ENCODE data around the gene CACNA1C.
A peak's percentile ranks its signal among the peaks of the same experiment; 100 is the strongest.

CACNA1C gene

GRCh38 chr12:2347844-2348481 is 295.2 kb downstream of the CACNA1C start:
- DNase-seq = peak in 17 of 42 donors; percentile 24 to 75 (median 51)
- intact Hi-C loops (cut with DNase I) = no loop called here

- DNase-seq = peak in 1 of 42 donors; percentile 28
- intact Hi-C loops (cut with DNase I) = no loop called here
Observed at GRCh38 chr12:2348482-2348852, 295.7 kb downstream of the CACNA1C start.

- no peak for DNase-seq
Observed at GRCh38 chr12:2351161-2351560, 298.4 kb downstream of the CACNA1C start.

GRCh38 chr12:2352203-2352602 is 299.4 kb downstream of the CACNA1C start:
- intact Hi-C loops (cut with DNase I) = no loop called here
- peak in 4 of 42 donors; percentile 11 to 52 (median 39) for DNase-seq

More at GRCh38 chr12:2351161-2351560, 298.4 kb downstream of the CACNA1C start:
- intact Hi-C loops (cut with DNase I) = no loop called here

GRCh38 chr12:2353281-2353680 is 300.5 kb downstream of the CACNA1C start:
- intact Hi-C loops (cut with DNase I) = no loop called here
- DNase-seq = peak in 1 of 42 donors; percentile 19

- DNase-seq = no peak
- intact Hi-C loops (cut with DNase I) = no loop called here
Observed at GRCh38 chr12:2353691-2354090, 300.9 kb downstream of the CACNA1C start.

- DNase-seq = peak in 3 of 42 donors; percentile 2 to 28 (median 7)
- intact Hi-C loops (cut with DNase I) = no loop called here
Observed at GRCh38 chr12:2354151-2354991, 301.6 kb downstream of the CACNA1C start.

- intact Hi-C loops (cut with DNase I) = no loop called here
- DNase-seq = peak in 1 of 42 donors; percentile 4
Observed at GRCh38 chr12:2355198-2355597, 302.4 kb downstream of the CACNA1C start.

GRCh38 chr12:2355604-2356003 is 302.8 kb downstream of the CACNA1C start:
- intact Hi-C loops (cut with DNase I) = no loop called here
- DNase-seq = peak in 1 of 42 donors; percentile 23

- DNase-seq = peak in 1 of 42 donors; percentile 7
- intact Hi-C loops (cut with DNase I) = no loop called here
Observed at GRCh38 chr12:2356601-2357125, 303.9 kb downstream of the CACNA1C start.

- DNase-seq = peak in 9 of 42 donors; percentile 25 to 60 (median 40)
- intact Hi-C loops (cut with DNase I) = no loop called here
Observed at GRCh38 chr12:2358986-2359658, 306.3 kb downstream of the CACNA1C start.

GRCh38 chr12:2359725-2360629 is 307.2 kb downstream of the CACNA1C start:
- peak in 9 of 42 donors; percentile 4 to 63 (median 33) for DNase-seq
- intact Hi-C loops (cut with DNase I) = no loop called here

- intact Hi-C loops (cut with DNase I) = no loop called here
- peak in 1 of 42 donors; percentile 29 for DNase-seq
Observed at GRCh38 chr12:2360630-2361170, 307.9 kb downstream of the CACNA1C start.

- DNase-seq = no peak
- intact Hi-C loops (cut with DNase I) = no loop called here
Observed at GRCh38 chr12:2363836-2364609, 311.2 kb downstream of the CACNA1C start.

GRCh38 chr12:2364631-2365051 is 311.9 kb downstream of the CACNA1C start:
- no peak for DNase-seq
- intact Hi-C loops (cut with DNase I) = no loop called here

GRCh38 chr12:2366711-2367110 is 313.9 kb downstream of the CACNA1C start:
- intact Hi-C loops (cut with DNase I) = no loop called here
- no peak for DNase-seq

- DNase-seq = peak; percentile 18 to 94 (median 66)
- intact Hi-C loops (cut with DNase I) = no loop called here
Observed at GRCh38 chr12:2372178-2372577, 319.4 kb downstream of the CACNA1C start.

All from head of caudate nucleus (tissue), 42 donors.